GM06990 (cell line): ENCODE results near the gene ANKLE2.

Experiments
- DNase-seq: peaks from one replicate; pipeline ENCODE4 v3.0.0-alpha.2; 2011; ENCODE audit not compliant: insufficient read length; ENCODE audit errors: extremely low read depth
- H3K27me3 ChIP-seq: replicated peaks from 2 replicates; pipeline ENCODE4 v1.6.0; 2011; ENCODE audit warnings: low read length; ENCODE audit not compliant: control insufficient read depth, insufficient read depth
- H3K36me3 ChIP-seq: 2 replicates; pipeline ENCODE4 v1.5.1; 2011; ENCODE audit warnings: low read length; ENCODE audit not compliant: control insufficient read depth, insufficient read depth
- H3K4me3 ChIP-seq: replicated peaks from 2 replicates; pipeline ENCODE4 v1.5.1; 2011; ENCODE audit warnings: low read depth, mild to moderate bottlenecking, control low read depth, low read length
- TF ChIP-seq, protein P1 (sequence below): IDR thresholded peaks from 2 replicates; pipeline ENCODE4 v1.5.1; 2011; ENCODE audit warnings: low read length, control low read depth, mild to moderate bottlenecking, inconsistent platforms; ENCODE audit not compliant: insufficient read depth, poor library complexity, severe bottlenecking

Gene ANKLE2

DNA sequence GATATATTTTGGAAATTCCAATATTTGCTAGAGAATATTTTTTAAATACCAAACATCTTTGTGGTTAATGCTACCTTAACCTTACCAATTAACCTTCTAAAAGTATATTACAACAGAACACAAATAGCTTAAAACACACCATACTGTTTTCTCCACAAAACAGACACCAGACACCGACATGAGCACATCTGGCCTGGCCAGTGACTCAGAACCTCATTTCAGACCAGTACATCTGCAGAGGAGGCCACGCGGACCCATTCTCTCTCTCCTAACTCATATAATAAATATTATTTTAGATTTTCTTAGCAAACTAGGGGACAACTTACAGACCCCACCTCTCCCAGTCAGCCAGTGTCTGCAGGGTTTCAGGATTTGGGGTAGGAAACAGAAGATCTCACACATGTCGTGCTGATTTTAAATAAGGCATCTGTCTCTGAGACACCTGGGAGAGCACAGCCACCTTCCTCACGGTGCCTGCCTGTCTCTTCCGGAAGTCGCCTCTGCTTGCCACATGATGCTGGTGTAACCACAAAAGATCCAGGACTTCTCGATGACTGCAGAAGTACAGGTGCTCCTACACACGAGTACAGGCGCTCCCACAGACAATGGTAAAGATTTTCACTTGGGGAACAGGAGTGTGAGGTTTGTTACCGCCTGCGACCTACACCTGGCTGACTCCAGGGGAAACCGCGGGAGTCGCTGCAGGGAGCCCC is 9.7 kb upstream of the ANKLE2 start:
- TF ChIP-seq, protein P1, sequence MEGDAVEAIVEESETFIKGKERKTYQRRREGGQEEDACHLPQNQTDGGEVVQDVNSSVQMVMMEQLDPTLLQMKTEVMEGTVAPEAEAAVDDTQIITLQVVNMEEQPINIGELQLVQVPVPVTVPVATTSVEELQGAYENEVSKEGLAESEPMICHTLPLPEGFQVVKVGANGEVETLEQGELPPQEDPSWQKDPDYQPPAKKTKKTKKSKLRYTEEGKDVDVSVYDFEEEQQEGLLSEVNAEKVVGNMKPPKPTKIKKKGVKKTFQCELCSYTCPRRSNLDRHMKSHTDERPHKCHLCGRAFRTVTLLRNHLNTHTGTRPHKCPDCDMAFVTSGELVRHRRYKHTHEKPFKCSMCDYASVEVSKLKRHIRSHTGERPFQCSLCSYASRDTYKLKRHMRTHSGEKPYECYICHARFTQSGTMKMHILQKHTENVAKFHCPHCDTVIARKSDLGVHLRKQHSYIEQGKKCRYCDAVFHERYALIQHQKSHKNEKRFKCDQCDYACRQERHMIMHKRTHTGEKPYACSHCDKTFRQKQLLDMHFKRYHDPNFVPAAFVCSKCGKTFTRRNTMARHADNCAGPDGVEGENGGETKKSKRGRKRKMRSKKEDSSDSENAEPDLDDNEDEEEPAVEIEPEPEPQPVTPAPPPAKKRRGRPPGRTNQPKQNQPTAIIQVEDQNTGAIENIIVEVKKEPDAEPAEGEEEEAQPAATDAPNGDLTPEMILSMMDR, result no peak
- no peaks in the 10 kb centered on the region for H3K27me3 ChIP-seq
- H3K36me3 ChIP-seq, result peaks cover 26% of the 10 kb centered on the region
- H3K4me3 ChIP-seq, result no peak overlapping the region
- DNase-seq, result peak; percentile 70

DNA sequence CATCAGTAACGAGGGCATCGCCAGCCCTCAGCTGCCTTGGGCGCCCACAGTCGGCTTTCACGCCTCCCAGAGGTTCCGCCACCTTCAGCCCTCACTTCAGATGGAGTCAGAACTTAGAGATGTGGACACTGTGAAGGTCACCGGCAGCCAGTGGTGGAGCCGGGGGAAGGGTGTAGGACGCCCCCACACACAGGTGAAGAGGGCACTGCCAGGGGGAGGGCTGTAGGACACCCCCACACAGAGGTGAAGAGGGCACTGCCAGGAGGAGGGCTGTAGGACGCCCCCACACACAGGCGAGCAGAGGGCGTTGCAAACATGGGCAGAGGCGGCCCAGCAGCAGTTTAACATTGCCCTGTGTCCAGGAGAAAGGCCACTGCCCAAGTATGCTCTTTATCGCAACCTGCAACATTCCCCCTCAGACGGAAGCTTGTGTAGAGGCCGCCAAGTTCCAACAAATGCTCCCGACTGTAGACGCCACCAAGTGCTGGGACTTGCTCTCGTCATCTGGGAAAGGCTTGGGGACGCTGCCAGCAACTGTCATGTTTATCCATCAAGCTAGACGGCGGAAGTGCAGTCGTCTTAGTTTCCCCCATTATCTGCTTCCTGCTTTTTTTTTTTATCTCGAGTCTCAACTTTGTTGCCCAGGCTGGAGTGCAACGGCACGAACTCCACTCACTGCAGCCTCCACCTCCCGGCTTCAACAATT is 4.9 kb upstream of the ANKLE2 start:
- no peak for DNase-seq
- Histone ChIP-seq H3K4me3 (no peak overlapping the region), H3K36me3 (peaks cover 2% of the 10 kb centered on the region)

DNA sequence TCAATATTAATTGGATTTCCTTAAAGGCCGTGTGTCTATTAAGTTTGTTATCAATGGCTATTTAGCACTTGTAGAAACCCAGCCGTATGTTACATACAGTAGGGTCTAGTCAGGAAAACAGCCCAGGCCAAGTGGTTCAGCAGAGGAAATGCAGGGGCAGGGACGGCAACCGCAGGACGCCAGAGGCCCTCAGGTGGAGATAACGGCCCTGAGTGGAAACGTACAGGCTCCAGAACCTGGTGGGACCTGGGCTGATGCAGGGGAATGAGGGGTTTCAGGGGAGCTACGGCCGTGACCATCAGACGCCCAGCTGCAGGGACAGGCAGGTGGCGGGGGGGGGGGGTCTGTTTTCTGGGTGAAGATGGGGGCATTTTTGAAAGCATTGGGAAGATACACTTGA is 3.7 kb upstream of the ANKLE2 start:
- Histone ChIP-seq H3K27me3 (no peaks in the 10 kb centered on the region), H3K36me3 (peaks cover 2% of the 10 kb centered on the region), H3K4me3 (no peak overlapping the region)
- TF ChIP-seq, protein P1, result no peak
- DNase-seq, result no peak

More for the DNA sequence above, 4.9 kb upstream of the ANKLE2 start:
- H3K27me3 ChIP-seq, result no peaks in the 10 kb centered on the region
- TF ChIP-seq, protein P1, result no peak

DNA sequence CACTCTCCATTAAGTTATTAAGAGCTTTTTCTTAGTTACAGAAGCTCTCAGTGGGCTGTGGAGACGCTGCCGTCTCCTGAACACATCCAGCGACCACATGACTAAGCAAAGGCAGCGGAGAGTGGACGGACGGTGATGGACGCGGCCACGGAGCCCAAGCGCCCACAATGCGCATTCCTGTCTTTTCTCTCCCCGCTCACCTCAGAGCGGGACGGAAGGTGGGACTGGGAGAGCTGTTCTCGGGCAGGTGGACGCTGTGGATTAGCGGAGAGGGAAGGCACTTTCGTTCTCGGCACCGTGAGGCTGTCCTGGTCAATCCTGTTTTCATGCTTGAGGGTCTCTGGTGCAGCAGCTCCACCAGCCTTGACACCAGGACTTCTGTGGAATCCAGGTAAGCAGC is 2.6 kb upstream of the ANKLE2 start:
- TF ChIP-seq, protein P1, result no peak
- no peak for DNase-seq
- Histone ChIP-seq H3K4me3 (no peak overlapping the region), H3K27me3 (no peaks in the 10 kb centered on the region), H3K36me3 (no peaks in the 10 kb centered on the region)

DNA sequence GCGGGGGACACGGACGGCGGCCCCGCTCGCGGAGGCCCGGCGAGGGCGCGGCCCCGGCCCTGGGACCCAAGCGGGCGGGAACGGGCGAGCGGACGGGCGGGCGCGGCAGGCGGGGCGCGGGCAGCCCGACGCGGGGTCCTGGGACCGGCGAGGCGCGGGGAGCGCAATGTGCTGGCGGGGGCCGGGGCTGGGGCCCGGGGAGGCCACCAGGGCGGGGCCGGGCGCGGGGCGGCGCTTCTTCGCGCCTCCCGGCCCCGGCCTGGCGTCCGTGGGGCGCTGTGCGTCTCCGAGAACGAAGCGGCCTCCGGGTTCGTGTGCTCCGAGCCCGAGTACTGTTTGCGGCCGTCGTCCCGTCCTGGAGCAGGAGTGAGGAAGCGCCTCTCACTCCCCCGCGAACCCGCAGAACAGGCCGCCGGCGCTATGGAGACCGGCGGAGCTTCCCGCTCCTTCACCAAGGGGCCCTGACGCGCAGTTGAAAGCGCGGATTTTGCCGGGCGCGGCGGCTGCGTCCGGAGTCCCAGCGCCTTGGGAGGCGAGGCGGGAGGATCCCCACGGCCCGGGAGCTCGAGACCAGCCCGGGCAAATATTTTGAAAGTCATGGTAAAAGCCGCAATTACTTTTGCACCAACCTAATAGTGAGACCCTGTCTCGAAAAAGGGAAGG is 420 bp upstream of the ANKLE2 start:
- Histone ChIP-seq H3K36me3 (peaks cover 4% of the 10 kb centered on the region; the same call in 1 of the 2 replicates), H3K27me3 (no peaks in the 10 kb centered on the region), H3K4me3 (peak overlapping the region; percentile 94)
- DNase-seq, result peak; percentile 92
- TF ChIP-seq, protein P1, result peak; percentile 31
